ENCODE results near the gene SPATS2L.
A peak's percentile ranks its signal among the peaks of the same experiment; 100 is the strongest.

Gene SPATS2L

DNA sequence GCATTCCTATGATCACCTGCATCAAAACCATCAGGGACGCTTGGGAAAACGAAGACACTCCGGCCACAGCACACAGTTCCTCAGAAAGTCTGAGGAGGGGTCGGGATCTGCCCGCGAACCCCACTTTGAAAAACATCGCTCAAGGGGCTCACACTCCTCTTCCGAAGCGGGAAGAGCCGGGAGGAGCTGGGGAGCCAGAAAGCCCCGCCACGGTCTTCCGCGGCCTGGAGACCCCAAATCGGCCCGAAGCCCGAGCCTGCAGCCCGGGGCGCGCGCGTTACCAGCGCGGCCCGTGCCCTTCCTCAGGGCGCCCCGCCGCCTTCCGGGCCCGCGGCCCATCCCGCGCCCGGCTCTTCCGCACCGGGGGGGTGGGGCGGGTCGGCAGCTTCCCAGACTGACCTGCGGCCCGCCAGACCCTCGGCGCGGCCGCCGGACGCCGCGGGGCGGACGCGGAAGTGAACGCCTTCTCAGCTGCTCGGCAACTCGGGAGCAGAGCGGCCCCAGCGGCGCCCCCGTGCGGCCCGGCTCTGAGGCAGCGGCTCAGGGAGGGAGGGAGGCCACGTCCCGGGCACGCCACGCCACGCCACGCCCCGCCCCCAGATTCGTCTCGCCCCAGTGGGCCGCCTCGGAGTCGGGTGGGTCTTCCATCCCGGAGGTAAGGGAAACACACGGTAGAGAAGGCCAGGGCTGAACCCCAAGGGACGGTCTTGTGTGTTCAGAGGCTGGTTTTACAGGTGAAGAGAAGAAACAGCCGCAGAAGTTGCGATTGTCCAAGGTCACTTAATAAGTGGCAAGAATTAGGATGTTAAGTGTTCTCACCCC is 203.3 kb downstream of the SPATS2L start, which contains the start of gene KCTD18:
TSS of gene KCTD18 (minus strand) at position 457 of the 822 bp plus-strand sequence. CDS start 3,052 bp downstream, outside the sequence.
- peak; percentile 85 for DNase-seq (ENCODE audit: low spot score)

- DNase-seq (ENCODE audit: low spot score), result no peak
Observed at GRCh38 chr2:200515155-200515554, 208.7 kb downstream of the SPATS2L start.

GRCh38 chr2:200523158-200523557 is 216.7 kb downstream of the SPATS2L start:
- no peak for DNase-seq (ENCODE audit: low spot score)

DNA sequence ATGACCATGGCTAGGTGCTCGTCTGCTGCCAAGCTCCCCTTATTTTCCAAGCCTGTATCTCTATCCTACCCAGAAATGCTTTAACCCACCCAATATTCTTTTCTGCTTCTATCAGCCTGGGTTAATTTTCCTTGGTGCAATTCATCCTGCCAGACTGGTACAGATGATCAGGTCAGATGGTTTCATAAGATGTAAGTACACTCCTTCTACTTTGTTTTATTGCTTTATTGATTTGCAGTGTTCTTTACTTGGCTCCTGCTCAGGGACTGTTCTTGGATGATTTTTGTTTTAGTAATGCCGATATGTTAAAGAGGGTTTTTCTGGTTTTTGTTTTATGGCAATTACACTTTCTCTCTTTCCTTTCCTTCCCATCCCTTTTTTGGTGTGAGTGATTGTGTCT is 217.1 kb downstream of the SPATS2L start:
- DNase-seq (ENCODE audit: low spot score), result no peak

- DNase-seq (ENCODE audit: low spot score), result no peak
Observed at GRCh38 chr2:200525066-200525465, 218.6 kb downstream of the SPATS2L start.

DNA sequence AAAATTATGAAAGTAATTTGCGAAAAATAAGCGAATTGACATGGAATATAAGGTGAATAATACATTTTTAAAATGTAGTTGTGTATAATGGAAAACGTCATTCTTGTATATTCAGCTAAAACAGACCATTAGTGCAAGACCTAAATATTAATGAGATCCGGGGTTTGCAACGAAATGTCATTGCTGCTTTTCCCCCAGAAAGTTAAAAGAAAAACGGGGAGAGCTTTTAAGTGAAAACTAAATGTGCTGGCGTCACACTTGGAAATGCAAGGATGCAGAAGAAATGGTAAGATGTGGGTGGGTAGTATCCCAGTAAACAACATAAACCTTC is 219.0 kb downstream of the SPATS2L start:
- no peak for DNase-seq (ENCODE audit: low spot score)

- DNase-seq (ENCODE audit: low spot score), result peak; percentile 96
Observed at GRCh38 chr2:200525882-200526651, 219.6 kb downstream of the SPATS2L start, which contains the start of gene SGO2. TSS of gene SGO2 (plus strand) at chr2:200526207. CDS start at chr2:200532976, 6,769 bp downstream.

DNA sequence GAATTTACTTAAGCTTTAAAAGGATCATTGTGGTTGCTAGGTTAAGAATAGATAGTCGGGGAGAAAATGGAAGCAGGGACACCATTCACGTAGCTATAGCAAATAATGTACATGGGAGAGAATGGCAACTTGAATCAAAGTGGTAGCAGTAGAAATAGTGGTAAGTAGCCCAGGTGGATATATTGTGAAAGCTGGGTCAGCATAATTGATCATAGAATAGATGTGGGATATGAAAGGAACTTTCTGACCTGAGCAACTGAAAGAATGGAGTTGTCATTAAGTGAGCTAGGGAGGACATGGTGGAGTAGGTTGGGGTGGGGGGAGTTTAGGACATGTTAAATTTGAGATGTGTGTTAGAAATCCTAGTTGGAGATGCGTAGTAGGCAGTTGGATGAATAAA is 221.7 kb downstream of the SPATS2L start:
- no peak for DNase-seq (ENCODE audit: low spot score)
